ENCODE data around the gene GCFC2. TPM values are rescaled to one million over a fixed set of nuclear protein-coding genes. Genes with fewer than 3 reads are reported as not detected.
"Not testable (repeated sequence)": the region's sequence is repeated elsewhere in the genome, so short reads cannot be mapped to it uniquely, and the experiment has no call there.

The GCFC2 gene
- total RNA-seq, 1 donor from 2014 or later, result 12.3 TPM

DNA sequence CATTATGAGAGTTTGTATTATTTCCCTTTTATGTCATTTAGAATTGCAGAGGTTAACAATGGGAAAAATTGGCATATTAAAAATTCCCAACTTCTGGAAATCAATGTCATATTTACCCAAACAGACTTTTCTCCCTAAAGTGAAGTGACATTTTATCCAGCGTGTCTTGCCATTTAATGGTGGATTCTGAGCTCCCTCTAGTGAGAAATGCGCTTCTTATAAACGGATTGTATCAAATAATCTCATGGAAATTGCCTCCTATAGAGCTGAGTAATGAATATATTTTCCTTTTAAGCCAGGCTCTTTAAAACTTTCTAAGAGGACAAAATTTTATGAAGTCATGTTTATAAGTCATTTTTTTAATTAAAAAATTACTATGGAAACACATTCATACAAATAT, 5.7 kb upstream of the GCFC2 start:
- no peaks in the 10 kb centered on the region for H3K9me3 ChIP-seq (ENCODE audit: insufficient read depth, low read depth, low read length)
- TF ChIP-seq, protein P1, sequence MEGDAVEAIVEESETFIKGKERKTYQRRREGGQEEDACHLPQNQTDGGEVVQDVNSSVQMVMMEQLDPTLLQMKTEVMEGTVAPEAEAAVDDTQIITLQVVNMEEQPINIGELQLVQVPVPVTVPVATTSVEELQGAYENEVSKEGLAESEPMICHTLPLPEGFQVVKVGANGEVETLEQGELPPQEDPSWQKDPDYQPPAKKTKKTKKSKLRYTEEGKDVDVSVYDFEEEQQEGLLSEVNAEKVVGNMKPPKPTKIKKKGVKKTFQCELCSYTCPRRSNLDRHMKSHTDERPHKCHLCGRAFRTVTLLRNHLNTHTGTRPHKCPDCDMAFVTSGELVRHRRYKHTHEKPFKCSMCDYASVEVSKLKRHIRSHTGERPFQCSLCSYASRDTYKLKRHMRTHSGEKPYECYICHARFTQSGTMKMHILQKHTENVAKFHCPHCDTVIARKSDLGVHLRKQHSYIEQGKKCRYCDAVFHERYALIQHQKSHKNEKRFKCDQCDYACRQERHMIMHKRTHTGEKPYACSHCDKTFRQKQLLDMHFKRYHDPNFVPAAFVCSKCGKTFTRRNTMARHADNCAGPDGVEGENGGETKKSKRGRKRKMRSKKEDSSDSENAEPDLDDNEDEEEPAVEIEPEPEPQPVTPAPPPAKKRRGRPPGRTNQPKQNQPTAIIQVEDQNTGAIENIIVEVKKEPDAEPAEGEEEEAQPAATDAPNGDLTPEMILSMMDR (IDR thresholded peaks at IDR 0.05; ENCODE audit: insufficient read depth, low read depth, low read length), result no peak
- TF ChIP-seq EZH2 (IDR thresholded peaks at IDR 0.05; ENCODE audit: insufficient read depth, low read length), result no peak

DNA sequence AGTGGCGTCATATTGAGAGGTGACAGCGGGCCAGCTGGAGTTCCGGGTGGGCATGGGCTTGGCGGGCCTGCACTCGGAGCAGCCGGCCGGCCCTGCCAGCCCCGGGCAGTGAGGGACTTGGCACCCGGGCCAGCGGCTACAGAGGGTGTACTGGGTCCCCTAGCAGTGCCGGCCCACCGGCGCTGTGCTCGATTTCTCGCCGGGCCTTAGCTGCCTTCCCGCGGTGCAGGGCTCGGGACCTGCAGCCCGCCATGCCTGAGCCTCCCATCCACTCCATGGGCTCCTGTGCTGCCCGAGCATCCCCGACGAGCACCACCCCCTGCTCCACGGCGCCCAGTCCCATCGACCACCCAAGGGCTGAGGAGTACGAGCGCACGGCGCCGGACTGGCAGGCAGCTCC, 875 bp upstream of the GCFC2 start:
- not testable (repeated sequence) for H3K4me1 Mint-ChIP-seq (ENCODE audit: low read depth, unreplicated experiment); H3K4me3 Mint-ChIP-seq (ENCODE audit: unreplicated experiment); H3K36me3 ChIP-seq (ENCODE audit: insufficient read depth, low read length); H4K20me1 ChIP-seq (ENCODE audit: insufficient read depth, low read length); H3K27me3 ChIP-seq (ENCODE audit: insufficient read depth, low read length); H3K36me3 Mint-ChIP-seq (ENCODE audit: low read depth, unreplicated experiment); H3K9ac ChIP-seq (ENCODE audit: low read length); H3K4me3 ChIP-seq (ENCODE audit: insufficient read depth, low read depth, low read length); H3K27ac Mint-ChIP-seq (ENCODE audit: unreplicated experiment); H2AFZ ChIP-seq (ENCODE audit: low read depth, low read length); DNase-seq (ENCODE audit: low read depth); H3K9me3 ChIP-seq (ENCODE audit: insufficient read depth, low read depth, low read length); FAIRE-seq; H3K27ac ChIP-seq (ENCODE audit: low read depth, low read length); H3K9me3 Mint-ChIP-seq (ENCODE audit: unreplicated experiment); H3K27me3 Mint-ChIP-seq (ENCODE audit: low read depth, unreplicated experiment)
- Histone ChIP-seq H3K4me2 (ENCODE audit: low read length) (peak overlapping the region; percentile 96), H3K79me2 (ENCODE audit: insufficient read depth, low read length) (peaks cover 29% of the 10 kb centered on the region), H3K4me1 (ENCODE audit: insufficient read depth, low read length) (peaks cover 11% of the 10 kb centered on the region)

More for the DNA sequence above, 5.7 kb upstream of the GCFC2 start:
- Histone ChIP-seq H2AFZ (ENCODE audit: low read depth, low read length) (no peak overlapping the region), H3K9ac (ENCODE audit: low read length) (no peak overlapping the region), H3K4me3 (ENCODE audit: insufficient read depth, low read depth, low read length) (no peak overlapping the region), H3K36me3 (ENCODE audit: insufficient read depth, low read length) (no peaks in the 10 kb centered on the region), H4K20me1 (ENCODE audit: insufficient read depth, low read length) (no peaks in the 10 kb centered on the region), H3K79me2 (ENCODE audit: insufficient read depth, low read length) (no peaks in the 10 kb centered on the region), H3K4me2 (ENCODE audit: low read length) (no peak overlapping the region), H3K4me1 (ENCODE audit: insufficient read depth, low read length) (peaks cover under 1% of the 10 kb centered on the region), H3K27me3 (ENCODE audit: insufficient read depth, low read length) (no peaks in the 10 kb centered on the region), H3K27ac (ENCODE audit: low read depth, low read length) (no peak overlapping the region)
- Mint-ChIP-seq H3K4me1 (ENCODE audit: low read depth, unreplicated experiment) (no peaks in the 10 kb centered on the region), H3K27me3 (ENCODE audit: low read depth, unreplicated experiment) (no peaks in the 10 kb centered on the region), H3K27ac (ENCODE audit: unreplicated experiment) (no peak overlapping the region), H3K9me3 (ENCODE audit: unreplicated experiment) (peaks cover 1% of the 10 kb centered on the region), H3K4me3 (ENCODE audit: unreplicated experiment) (no peak overlapping the region), H3K36me3 (ENCODE audit: low read depth, unreplicated experiment) (no peaks in the 10 kb centered on the region)
- DNase-seq (ENCODE audit: low read depth), result no peak
- FAIRE-seq, result no peak

DNA sequence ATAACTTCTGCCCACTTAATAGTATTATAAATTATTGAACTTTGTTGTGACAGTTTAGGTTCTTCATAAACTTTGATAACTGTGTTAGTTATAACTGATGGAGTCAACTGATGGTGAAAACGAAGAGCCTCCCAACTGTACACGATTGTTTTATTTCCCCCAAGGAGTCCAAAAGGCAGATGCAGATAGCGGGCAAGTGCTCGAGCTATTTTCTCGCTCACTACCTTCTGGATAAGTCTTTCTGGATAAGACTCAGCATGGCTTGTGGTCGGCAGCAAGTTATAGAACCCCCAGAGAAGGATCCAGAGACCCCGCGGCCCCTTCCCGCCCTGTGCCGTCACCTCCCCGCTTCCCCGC, 517 bp downstream of the GCFC2 start:
- H3K4me1 ChIP-seq (ENCODE audit: insufficient read depth, low read length), result peaks cover 18% of the 10 kb centered on the region
- no peak for DNase-seq (ENCODE audit: low read depth)
- Mint-ChIP-seq H3K9me3 (ENCODE audit: unreplicated experiment) (peaks cover 1% of the 10 kb centered on the region), H3K4me3 (ENCODE audit: unreplicated experiment) (peak overlapping the region; percentile 87), H3K27ac (ENCODE audit: unreplicated experiment) (peak overlapping the region; percentile 78), H3K36me3 (ENCODE audit: low read depth, unreplicated experiment) (no peaks in the 10 kb centered on the region), H3K4me1 (ENCODE audit: low read depth, unreplicated experiment) (peaks cover 12% of the 10 kb centered on the region), H3K27me3 (ENCODE audit: low read depth, unreplicated experiment) (no peaks in the 10 kb centered on the region)
- no peak for FAIRE-seq
- peak overlapping the region; percentile 85 for H3K27ac ChIP-seq (ENCODE audit: low read depth, low read length)
- H3K4me2 ChIP-seq (ENCODE audit: low read length), result peak overlapping the region; percentile 96
- no peaks in the 10 kb centered on the region for H3K27me3 ChIP-seq (ENCODE audit: insufficient read depth, low read length)
- H3K79me2 ChIP-seq (ENCODE audit: insufficient read depth, low read length), result peaks cover 29% of the 10 kb centered on the region
- TF ChIP-seq, protein P1 (IDR thresholded peaks at IDR 0.05; ENCODE audit: insufficient read depth, low read depth, low read length), result no peak
- no peak for TF ChIP-seq EZH2 (IDR thresholded peaks at IDR 0.05; ENCODE audit: insufficient read depth, low read length)
- H3K9ac ChIP-seq (ENCODE audit: low read length), result peak overlapping the region; percentile 89
- H2AFZ ChIP-seq (ENCODE audit: low read depth, low read length), result peak overlapping the region; percentile 96
- peak overlapping the region; percentile 79 for H3K4me3 ChIP-seq (ENCODE audit: insufficient read depth, low read depth, low read length)
- no peaks in the 10 kb centered on the region for H3K9me3 ChIP-seq (ENCODE audit: insufficient read depth, low read depth, low read length)
- no peaks in the 10 kb centered on the region for H3K36me3 ChIP-seq (ENCODE audit: insufficient read depth, low read length)
- no peaks in the 10 kb centered on the region for H4K20me1 ChIP-seq (ENCODE audit: insufficient read depth, low read length)

All from astrocyte (in vitro differentiated cells and primary cell).